Sciatic nerve (tissue), 1 donor: Measurements from ENCODE around the gene APOBEC3B. TPM values are rescaled to one million over a fixed set of nuclear protein-coding genes. Genes with fewer than 3 reads are reported as not detected.

Experiments used
- total RNA-seq: library from RNA; stranded (reverse); fragmentation: NEBNext Ultra II Directional; extraction: Animal tissue kit (Norgen Biotek cat#: 25700); gene quantifications from one replicate; pipeline ENCODE4 v1.2.1, GENCODE V29; 2021
- donor health status: DM: no; HTN: no; CAD: no.

APOBEC3B gene
- total RNA-seq, 1 donor from 2014 or later = 2.2 TPM

Other genes with a start within 250 kb of the APOBEC3B start
- 207 TPM for gene SUN2, start 226.3 kb upstream of the APOBEC3B start, total RNA-seq
- gene DNAL4, start 188.2 kb upstream of the APOBEC3B start, total RNA-seq = 11.1 TPM
- 6.9 TPM for gene NPTXR, start 138.3 kb upstream of the APOBEC3B start, total RNA-seq
- gene CBX6, start 110.1 kb upstream of the APOBEC3B start, total RNA-seq = 83.5 TPM
- gene APOBEC3A, start 24.7 kb upstream of the APOBEC3B start, total RNA-seq = 9.3 TPM
- 25.1 TPM for gene APOBEC3C, start 31.9 kb downstream of the APOBEC3B start, total RNA-seq
- gene APOBEC3D, start 38.8 kb downstream of the APOBEC3B start, total RNA-seq = 3.9 TPM
- 12.3 TPM for gene APOBEC3F, start 58.5 kb downstream of the APOBEC3B start, total RNA-seq
- 8.9 TPM for gene APOBEC3G, start 94.9 kb downstream of the APOBEC3B start, total RNA-seq
- 1.1 TPM for gene APOBEC3H, start 114.9 kb downstream of the APOBEC3B start, total RNA-seq
- 115 TPM for gene CBX7, start 170.3 kb downstream of the APOBEC3B start, total RNA-seq